Measurements from ENCODE around the gene SNX20. TPM values are rescaled to one million over a fixed set of nuclear protein-coding genes. Genes with fewer than 3 reads are reported as not detected.

The SNX20 gene
- total and polyA plus RNA-seq, 2 of the 13 experiments (the other 11 are each of a cell fraction or from before 2014, with no cell fraction given) = not detected

DNA sequence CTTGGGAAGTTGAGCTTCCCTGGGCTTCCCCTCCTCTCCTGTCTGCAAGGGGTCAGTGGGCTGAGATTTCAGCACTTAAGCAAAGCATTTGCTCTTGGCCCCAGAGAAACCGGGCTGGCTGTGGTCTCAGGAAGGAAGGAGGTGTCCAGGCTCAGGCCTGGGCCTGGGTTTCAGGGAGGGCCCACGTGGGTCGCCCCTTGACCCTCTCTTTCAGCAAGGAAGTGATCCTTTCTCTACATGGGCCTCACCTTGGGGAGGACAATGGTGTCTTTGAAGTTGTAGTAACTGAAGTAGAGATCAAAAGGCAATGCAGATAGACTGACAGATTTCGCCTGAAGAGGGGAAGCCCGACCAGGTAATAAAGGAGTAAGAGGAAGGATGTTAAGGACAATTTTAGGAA lies 15.0 kb upstream of the SNX20 start (continued):
- TF ChIP-seq, protein P1, sequence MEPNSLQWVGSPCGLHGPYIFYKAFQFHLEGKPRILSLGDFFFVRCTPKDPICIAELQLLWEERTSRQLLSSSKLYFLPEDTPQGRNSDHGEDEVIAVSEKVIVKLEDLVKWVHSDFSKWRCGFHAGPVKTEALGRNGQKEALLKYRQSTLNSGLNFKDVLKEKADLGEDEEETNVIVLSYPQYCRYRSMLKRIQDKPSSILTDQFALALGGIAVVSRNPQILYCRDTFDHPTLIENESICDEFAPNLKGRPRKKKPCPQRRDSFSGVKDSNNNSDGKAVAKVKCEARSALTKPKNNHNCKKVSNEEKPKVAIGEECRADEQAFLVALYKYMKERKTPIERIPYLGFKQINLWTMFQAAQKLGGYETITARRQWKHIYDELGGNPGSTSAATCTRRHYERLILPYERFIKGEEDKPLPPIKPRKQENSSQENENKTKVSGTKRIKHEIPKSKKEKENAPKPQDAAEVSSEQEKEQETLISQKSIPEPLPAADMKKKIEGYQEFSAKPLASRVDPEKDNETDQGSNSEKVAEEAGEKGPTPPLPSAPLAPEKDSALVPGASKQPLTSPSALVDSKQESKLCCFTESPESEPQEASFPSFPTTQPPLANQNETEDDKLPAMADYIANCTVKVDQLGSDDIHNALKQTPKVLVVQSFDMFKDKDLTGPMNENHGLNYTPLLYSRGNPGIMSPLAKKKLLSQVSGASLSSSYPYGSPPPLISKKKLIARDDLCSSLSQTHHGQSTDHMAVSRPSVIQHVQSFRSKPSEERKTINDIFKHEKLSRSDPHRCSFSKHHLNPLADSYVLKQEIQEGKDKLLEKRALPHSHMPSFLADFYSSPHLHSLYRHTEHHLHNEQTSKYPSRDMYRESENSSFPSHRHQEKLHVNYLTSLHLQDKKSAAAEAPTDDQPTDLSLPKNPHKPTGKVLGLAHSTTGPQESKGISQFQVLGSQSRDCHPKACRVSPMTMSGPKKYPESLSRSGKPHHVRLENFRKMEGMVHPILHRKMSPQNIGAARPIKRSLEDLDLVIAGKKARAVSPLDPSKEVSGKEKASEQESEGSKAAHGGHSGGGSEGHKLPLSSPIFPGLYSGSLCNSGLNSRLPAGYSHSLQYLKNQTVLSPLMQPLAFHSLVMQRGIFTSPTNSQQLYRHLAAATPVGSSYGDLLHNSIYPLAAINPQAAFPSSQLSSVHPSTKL (CRISPR knock-in tag; IDR thresholded peaks at IDR 0.05) = peak; percentile 34; the same call in 1 of the 2 replicates
- TF ChIP-seq MAF1 (CRISPR knock-in tag; IDR thresholded peaks at IDR 0.05; ENCODE audit: borderline replicate concordance) (no peak), RARA (CRISPR knock-in tag; IDR thresholded peaks at IDR 0.05) (peak; percentile 44), HNF4A (CRISPR knock-in tag; IDR thresholded peaks at IDR 0.05) (0 out of 2 replicates have a peak, but pooled peaks have one; percentile 27), YEATS2 (CRISPR knock-in tag; IDR thresholded peaks at IDR 0.05; ENCODE audit: borderline replicate concordance) (0 out of 2 replicates have a peak, but pooled peaks have one; percentile 13), MXI1 (IDR thresholded peaks at IDR 0.05; ENCODE audit: borderline replicate concordance, low read depth, low read length) (0 out of 3 replicates have a peak, but pooled peaks have one; percentile 9), TCF7 (IDR thresholded peaks at IDR 0.05; ENCODE audit: low read depth) (peak; percentile 83), MYC (CRISPR knock-in tag; IDR thresholded peaks at IDR 0.05; ENCODE audit: borderline replicate concordance) (0 out of 2 replicates have a peak, but pooled peaks have one; percentile 25), KAT2B (IDR thresholded peaks at IDR 0.05; ENCODE audit: borderline replicate concordance, low read depth, low read length) (no peak), RELA (CRISPR knock-in tag; IDR thresholded peaks at IDR 0.05) (0 out of 2 replicates have a peak, but pooled peaks have one; percentile 10), SALL1 (CRISPR knock-in tag; IDR thresholded peaks at IDR 0.05) (peak; percentile 10; the same call in 1 of the 2 replicates), PPARG (CRISPR knock-in tag; conservative IDR thresholded peaks at IDR 0.05) (peak; percentile 49; the same call in 1 of the 2 replicates), HMG20B (CRISPR knock-in tag; conservative IDR thresholded peaks at IDR 0.05) (0 out of 2 replicates have a peak, but pooled peaks have one; percentile 32), EP300 (IDR thresholded peaks at IDR 0.05; ENCODE audit: low read depth in 2 of 2, low read length in 2 of 2) (peak in 1 of 2 experiments; percentile 64; a peak in 2 of 4 replicates), EP300 (CRISPR knock-in tag; IDR thresholded peaks at IDR 0.05; ENCODE audit: borderline replicate concordance) (no peak), ETV5 (CRISPR knock-in tag; IDR thresholded peaks at IDR 0.05; ENCODE audit: borderline replicate concordance) (peak; percentile 57; the same call in 1 of the 2 replicates), SOX6 (IDR thresholded peaks at IDR 0.05) (no peak), SOX6 (CRISPR knock-in tag; IDR thresholded peaks at IDR 0.05) (peak; percentile 74), HIVEP1 (CRISPR knock-in tag; IDR thresholded peaks at IDR 0.05) (0 out of 2 replicates have a peak, but pooled peaks have one; percentile 50), SIX1 (CRISPR knock-in tag; IDR thresholded peaks at IDR 0.05; ENCODE audit: borderline replicate concordance) (peak; percentile 52; the same call in 1 of the 2 replicates), ZNF607 (CRISPR knock-in tag; IDR thresholded peaks at IDR 0.05; ENCODE audit: borderline replicate concordance) (no peak)
- TF ChIP-seq, protein P2, sequence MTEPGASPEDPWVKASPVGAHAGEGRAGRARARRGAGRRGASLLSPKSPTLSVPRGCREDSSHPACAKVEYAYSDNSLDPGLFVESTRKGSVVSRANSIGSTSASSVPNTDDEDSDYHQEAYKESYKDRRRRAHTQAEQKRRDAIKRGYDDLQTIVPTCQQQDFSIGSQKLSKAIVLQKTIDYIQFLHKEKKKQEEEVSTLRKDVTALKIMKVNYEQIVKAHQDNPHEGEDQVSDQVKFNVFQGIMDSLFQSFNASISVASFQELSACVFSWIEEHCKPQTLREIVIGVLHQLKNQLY (CRISPR knock-in tag; IDR thresholded peaks at IDR 0.05) = peak; percentile 10; the same call in 1 of the 2 replicates
- TF ChIP-seq, protein P3, sequence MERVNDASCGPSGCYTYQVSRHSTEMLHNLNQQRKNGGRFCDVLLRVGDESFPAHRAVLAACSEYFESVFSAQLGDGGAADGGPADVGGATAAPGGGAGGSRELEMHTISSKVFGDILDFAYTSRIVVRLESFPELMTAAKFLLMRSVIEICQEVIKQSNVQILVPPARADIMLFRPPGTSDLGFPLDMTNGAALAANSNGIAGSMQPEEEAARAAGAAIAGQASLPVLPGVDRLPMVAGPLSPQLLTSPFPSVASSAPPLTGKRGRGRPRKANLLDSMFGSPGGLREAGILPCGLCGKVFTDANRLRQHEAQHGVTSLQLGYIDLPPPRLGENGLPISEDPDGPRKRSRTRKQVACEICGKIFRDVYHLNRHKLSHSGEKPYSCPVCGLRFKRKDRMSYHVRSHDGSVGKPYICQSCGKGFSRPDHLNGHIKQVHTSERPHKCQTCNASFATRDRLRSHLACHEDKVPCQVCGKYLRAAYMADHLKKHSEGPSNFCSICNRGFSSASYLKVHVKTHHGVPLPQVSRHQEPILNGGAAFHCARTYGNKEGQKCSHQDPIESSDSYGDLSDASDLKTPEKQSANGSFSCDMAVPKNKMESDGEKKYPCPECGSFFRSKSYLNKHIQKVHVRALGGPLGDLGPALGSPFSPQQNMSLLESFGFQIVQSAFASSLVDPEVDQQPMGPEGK (CRISPR knock-in tag; IDR thresholded peaks at IDR 0.05) = 0 out of 2 replicates have a peak, but pooled peaks have one; percentile 36

Measured in HepG2 (cell line).